Measurements from ENCODE around the gene CAPS2. TPM values are rescaled to one million over a fixed set of nuclear protein-coding genes. Genes with fewer than 3 reads are reported as not detected.

Gene CAPS2
- total and polyA plus RNA-seq, 10 of the 15 experiments (the other 5 are each of a cell fraction or from before 2014, with no cell fraction given) = 2.0 to 6.4 (median 4.2) TPM

DNA sequence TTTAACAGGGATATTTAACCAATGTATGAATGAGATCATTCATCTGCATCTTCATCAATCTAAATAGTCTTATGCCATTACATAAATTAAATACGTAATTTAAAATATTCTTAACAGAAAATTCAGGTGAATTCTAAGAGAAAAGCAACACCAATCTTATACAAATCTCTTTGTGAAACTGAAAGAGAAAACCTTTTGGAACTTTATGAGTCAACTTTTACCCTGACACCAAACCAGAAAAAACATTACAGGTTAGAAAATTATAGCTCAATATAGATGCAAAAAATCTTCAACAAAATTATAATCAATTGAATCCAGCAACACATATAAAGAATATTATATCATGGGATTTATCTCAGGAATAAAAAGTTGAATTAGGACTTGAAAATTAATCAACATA is 7.8 kb upstream of the CAPS2 start:
- POLR2A ChIA-PET = no interaction called here
- RAD21 ChIA-PET (ENCODE audit: unreplicated experiment) = interaction anchor here (0.7 to 1.2 kb wide), 4 partner anchors 54 to 840 kb away, joined by 3 to 6 read pairs (median 3); partner anchors contain the start of gene GLIPR1L2
- DNase-seq (ENCODE audit: low read depth, low spot score) (no peak), ATAC-seq (peak; percentile 56), FAIRE-seq (peak; percentile 35)
- no peaks in the 10 kb centered on the region for H3K79me2 ChIP-seq (ENCODE audit: control insufficient read depth, insufficient read depth, low read length)
- TF ChIP-seq JUNB (IDR thresholded peaks at IDR 0.05) (peak; percentile 73), NFYB (IDR thresholded peaks at IDR 0.05; ENCODE audit: insufficient read depth, low read depth, low read length) (no peak), NFIC (IDR thresholded peaks at IDR 0.05; ENCODE audit: low read depth, low read length) (0 out of 2 replicates have a peak, but pooled peaks have one; percentile 38)
- TF ChIP-seq, protein P1, sequence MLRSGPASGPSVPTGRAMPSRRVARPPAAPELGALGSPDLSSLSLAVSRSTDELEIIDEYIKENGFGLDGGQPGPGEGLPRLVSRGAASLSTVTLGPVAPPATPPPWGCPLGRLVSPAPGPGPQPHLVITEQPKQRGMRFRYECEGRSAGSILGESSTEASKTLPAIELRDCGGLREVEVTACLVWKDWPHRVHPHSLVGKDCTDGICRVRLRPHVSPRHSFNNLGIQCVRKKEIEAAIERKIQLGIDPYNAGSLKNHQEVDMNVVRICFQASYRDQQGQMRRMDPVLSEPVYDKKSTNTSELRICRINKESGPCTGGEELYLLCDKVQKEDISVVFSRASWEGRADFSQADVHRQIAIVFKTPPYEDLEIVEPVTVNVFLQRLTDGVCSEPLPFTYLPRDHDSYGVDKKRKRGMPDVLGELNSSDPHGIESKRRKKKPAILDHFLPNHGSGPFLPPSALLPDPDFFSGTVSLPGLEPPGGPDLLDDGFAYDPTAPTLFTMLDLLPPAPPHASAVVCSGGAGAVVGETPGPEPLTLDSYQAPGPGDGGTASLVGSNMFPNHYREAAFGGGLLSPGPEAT (IDR thresholded peaks at IDR 0.05; ENCODE audit: low read depth) = 0 out of 2 replicates have a peak, but pooled peaks have one; percentile 21
- TF ChIP-seq, protein P2, sequence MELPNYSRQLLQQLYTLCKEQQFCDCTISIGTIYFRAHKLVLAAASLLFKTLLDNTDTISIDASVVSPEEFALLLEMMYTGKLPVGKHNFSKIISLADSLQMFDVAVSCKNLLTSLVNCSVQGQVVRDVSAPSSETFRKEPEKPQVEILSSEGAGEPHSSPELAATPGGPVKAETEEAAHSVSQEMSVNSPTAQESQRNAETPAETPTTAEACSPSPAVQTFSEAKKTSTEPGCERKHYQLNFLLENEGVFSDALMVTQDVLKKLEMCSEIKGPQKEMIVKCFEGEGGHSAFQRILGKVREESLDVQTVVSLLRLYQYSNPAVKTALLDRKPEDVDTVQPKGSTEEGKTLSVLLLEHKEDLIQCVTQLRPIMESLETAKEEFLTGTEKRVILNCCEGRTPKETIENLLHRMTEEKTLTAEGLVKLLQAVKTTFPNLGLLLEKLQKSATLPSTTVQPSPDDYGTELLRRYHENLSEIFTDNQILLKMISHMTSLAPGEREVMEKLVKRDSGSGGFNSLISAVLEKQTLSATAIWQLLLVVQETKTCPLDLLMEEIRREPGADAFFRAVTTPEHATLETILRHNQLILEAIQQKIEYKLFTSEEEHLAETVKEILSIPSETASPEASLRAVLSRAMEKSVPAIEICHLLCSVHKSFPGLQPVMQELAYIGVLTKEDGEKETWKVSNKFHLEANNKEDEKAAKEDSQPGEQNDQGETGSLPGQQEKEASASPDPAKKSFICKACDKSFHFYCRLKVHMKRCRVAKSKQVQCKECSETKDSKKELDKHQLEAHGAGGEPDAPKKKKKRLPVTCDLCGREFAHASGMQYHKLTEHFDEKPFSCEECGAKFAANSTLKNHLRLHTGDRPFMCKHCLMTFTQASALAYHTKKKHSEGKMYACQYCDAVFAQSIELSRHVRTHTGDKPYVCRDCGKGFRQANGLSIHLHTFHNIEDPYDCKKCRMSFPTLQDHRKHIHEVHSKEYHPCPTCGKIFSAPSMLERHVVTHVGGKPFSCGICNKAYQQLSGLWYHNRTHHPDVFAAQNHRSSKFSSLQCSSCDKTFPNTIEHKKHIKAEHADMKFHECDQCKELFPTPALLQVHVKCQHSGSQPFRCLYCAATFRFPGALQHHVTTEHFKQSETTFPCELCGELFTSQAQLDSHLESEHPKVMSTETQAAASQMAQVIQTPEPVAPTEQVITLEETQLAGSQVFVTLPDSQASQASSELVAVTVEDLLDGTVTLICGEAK (IDR thresholded peaks at IDR 0.05; ENCODE audit: borderline replicate concordance) = peak; percentile 53; the same call in 1 of the 2 replicates
- no peak overlapping the region for H2AFZ ChIP-seq (ENCODE audit: control insufficient read depth, low read depth, low read length)
- H3K4me3 ChIP-seq = no peak overlapping the region
- no TSS peak for BruUV-seq (replicated peaks)
- no peak overlapping the region for H3K4me2 ChIP-seq (ENCODE audit: control insufficient read depth, insufficient read depth)
- H3K4me1 ChIP-seq (ENCODE audit: control insufficient read depth, insufficient read depth, low read length) = peaks cover 4% of the 10 kb centered on the region
- no peak overlapping the region for H3K27ac ChIP-seq (ENCODE audit: control insufficient read depth, insufficient read depth)
- no peaks in the 10 kb centered on the region for H4K20me1 ChIP-seq (ENCODE audit: control insufficient read depth, insufficient read depth)
- in situ Hi-C loops (cut with MboI) = no loop called here
- intact Hi-C loops (cut with micrococcal nuclease; ENCODE audit: unreplicated experiment) = loop anchor here (10.0 kb wide), 2 partner anchors 817 to 1117 kb away; no protein-coding TSS in a partner anchor
- no peak overlapping the region for H3K9ac ChIP-seq (ENCODE audit: control insufficient read depth, insufficient read depth, low read length)
- CTCF ChIA-PET = interaction anchor here (0.6 to 2.2 kb wide), 5 partner anchors 9 to 189 kb away, joined by 3 to 11 read pairs (median 3); partner anchors contain the start of gene GLIPR1L2
- WGBS (ENCODE audit: insufficient coverage, insufficient replicate concordance, low lambda C conversion rate, missing lambda C conversion rate) = 40% methylated on average over 1 of the region's 1 CpG
- SMC1A ChIA-PET (ENCODE audit: uncharacterized antibody, unreplicated experiment) = interaction anchor here (0.6 to 2.6 kb wide), 5 partner anchors 8 to 151 kb away, joined by 3 to 8 read pairs (median 4); partner anchors contain the start of gene CAPS2
- H3K27me3 ChIP-seq (replicated peaks in 1 of 2; ENCODE audit: control insufficient read depth in 2 of 2, insufficient read depth in 2 of 2, low read length in 1 of 2) = no peaks in the 10 kb centered on the region
- no peaks in the 10 kb centered on the region for H3K36me3 ChIP-seq (ENCODE audit: control insufficient read depth in 2 of 2, insufficient read depth in 2 of 2, low read length in 1 of 2)
- no peaks in the 10 kb centered on the region for H3K9me3 ChIP-seq (replicated peaks; ENCODE audit: control insufficient read depth, insufficient read depth, low read length)
